SK-MEL-5 (cell line): Measurements from ENCODE around the gene PDF. TPM values are rescaled to one million over a fixed set of nuclear protein-coding genes. Genes with fewer than 3 reads are reported as not detected.
"Not testable (repeated sequence)": the region's sequence is repeated elsewhere in the genome, so short reads cannot be mapped to it uniquely, and the experiment has no call there.

Source experiments
- DNase-seq: peaks from one replicate; pipeline ENCODE4 v3.0.0-alpha.2; 2016; ENCODE audit warnings: low read depth, low spot score
- in situ Hi-C: cut with HindIII; loops from 2 replicates; pipeline ENCODE4 v1.10.0; 2016; ENCODE audit warnings: low sequenced_read_pairs, high pct_unique_total_duplicates, low pct_unique_long_range_greater_than_20kb
- polyA plus RNA-seq, 2 experiments: library from polyadenylated mRNA; depleted of rRNA; stranded (reverse); fragments of >200 nt; gene quantifications; 2 replicates each; pipeline ENCODE4 v1.2.3, GENCODE V29; 2015
- total RNA-seq: library from RNA; depleted of rRNA; stranded (reverse); fragments of >200 nt; shearing (Covaris generic); gene quantifications from 2 replicates; pipeline ENCODE4 v1.2.3, GENCODE V29; 2014; rRNA removed

PDF gene, protein sequence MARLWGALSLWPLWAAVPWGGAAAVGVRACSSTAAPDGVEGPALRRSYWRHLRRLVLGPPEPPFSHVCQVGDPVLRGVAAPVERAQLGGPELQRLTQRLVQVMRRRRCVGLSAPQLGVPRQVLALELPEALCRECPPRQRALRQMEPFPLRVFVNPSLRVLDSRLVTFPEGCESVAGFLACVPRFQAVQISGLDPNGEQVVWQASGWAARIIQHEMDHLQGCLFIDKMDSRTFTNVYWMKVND
- total RNA-seq, result 31.9 and 39.2 TPM in 2 replicates
- polyA plus RNA-seq (2015; cell fraction: cytosol; rRNA removed), result 23.7 and 35.6 TPM in 2 replicates
- 8.7 and 15.2 TPM in 2 replicates for polyA plus RNA-seq (2015; cell fraction: nucleus; rRNA removed)

DNA sequence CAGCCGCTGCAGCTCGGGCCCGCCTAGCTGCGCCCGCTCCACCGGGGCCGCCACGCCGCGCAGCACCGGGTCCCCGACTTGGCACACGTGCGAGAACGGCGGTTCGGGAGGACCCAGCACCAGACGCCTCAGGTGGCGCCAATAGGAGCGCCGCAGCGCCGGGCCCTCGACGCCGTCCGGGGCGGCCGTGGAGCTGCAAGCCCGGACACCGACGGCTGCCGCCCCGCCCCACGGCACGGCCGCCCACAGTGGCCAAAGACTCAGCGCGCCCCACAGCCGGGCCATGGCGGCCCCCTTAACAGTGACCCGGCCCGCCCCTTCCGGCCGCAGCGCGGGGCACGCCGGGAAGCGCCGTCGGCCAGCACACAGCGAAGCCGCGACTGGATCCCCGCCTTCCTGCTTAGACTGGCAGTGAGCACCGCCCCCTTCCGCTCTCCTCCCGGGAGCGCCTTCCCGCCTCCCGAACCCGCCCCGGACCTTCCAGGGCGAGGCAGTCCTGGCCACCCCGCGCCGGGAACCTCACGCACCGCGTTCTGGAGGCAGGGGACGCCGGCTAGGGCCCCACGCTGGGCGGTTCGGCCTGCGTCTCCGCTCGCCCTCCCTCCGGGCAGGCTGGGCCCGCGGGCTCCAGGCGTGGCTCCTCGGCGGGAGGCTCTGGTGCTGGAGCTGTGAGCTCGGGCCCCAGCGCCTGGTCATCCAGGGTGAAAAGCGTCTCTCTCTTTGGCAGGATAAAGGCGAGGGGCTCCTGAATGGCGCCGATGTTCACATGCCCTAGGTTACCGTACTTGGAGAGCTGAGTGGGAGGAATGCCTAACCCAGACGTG lies at the start of gene PDF:
Gene PDF, minus strand, starts transcription at position 303 of the 824 bp plus-strand sequence. Its CDS starts 18 bp downstream, at position 285.
- in situ Hi-C loops, result no loop called here
- peak; percentile 89 for DNase-seq

DNA sequence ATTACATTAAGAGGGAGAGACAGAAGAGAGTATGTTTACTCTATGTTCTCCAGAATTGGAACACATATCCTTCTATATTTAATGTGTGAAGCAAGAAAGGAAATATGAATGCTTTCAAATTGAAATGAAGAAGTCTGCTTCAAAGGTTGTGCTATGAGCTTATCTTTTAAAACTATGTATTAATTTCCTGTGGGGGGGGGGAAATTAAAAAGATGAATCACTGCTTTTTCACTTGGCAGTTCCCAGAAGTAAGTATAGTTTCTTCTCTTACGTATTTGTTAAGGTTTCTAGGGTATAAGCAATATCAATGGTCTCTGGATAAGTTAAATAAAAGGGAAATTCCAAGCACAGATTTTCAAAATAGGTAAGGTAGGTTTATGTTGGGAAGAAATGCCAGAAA lies 48.4 kb upstream of the PDF start:
- in situ Hi-C loops, result no loop called here
- no peak for DNase-seq

- in situ Hi-C loops, result no loop called here
- DNase-seq, result no peak
These were observed 47.6 kb upstream of the PDF start for GRCh38 chr16:69378036-69378435.

- in situ Hi-C loops, result no loop called here
- DNase-seq, result no peak
These were observed 46.1 kb upstream of the PDF start for GRCh38 chr16:69376393-69377059.

GRCh38 chr16:69373019-69373418 lies 42.6 kb upstream of the PDF start:
- in situ Hi-C loops, result no loop called here
- DNase-seq, result no peak

DNA sequence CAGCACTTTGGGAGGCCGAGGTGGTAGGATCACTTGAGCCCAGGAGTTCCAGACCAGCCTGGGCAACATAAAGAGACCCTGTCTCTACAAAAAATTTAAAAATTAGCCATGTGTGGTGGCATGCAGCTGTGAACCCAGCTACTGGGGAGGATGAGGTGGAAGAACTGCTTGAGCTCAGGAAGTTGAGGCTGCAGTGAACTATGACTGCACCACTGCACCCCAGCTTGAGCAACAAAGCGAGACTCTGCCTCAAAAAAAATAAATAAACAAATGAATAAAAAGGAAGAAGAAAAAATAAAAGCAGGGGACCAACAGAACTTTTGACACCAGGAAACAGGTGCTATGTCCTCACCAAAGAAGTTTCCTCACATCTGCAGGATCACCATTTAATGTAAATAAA lies 41.2 kb upstream of the PDF start:
- no peak for DNase-seq
- in situ Hi-C loops, result no loop called here

DNA sequence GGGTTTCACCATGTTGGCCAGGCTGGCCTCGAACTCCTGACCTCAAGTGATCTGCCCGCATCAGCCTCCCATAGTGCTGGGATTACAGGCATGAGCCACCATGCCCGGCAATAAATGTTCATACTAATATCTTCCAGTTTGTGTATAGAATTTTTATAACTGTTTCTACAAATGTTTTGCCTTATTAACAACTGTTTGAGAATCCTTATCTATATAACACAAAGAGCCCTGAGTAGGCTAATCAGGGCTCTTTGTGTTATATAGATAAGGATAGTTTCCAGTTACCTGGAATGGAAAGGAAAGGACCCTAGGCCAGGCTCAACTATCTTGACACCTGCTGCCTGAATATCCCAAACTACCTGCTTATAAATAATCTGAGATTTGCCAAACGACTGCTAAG lies 38.5 kb upstream of the PDF start:
- in situ Hi-C loops, result no loop called here
- DNase-seq, result no peak

DNA sequence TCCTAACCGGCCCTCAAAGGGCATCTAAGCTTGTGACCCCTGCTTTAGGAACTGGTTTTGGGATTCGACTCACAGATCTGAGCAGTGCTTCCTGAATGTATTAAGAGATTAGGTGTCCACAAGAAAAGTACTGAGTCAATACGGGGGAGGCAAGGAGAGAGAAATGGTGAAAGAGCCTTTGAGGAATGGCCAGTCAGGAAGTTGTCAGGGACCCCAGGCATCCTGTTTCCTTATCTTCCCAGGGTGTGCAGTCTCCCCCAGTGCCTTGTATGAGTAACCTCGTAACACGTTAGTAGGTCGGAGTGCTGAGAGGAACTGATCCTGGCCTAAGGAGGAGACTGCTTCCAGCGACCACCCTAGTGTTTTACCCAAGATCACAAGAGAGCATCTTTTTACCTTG lies 37.6 kb upstream of the PDF start:
- in situ Hi-C loops, result no loop called here
- DNase-seq, result no peak

DNA sequence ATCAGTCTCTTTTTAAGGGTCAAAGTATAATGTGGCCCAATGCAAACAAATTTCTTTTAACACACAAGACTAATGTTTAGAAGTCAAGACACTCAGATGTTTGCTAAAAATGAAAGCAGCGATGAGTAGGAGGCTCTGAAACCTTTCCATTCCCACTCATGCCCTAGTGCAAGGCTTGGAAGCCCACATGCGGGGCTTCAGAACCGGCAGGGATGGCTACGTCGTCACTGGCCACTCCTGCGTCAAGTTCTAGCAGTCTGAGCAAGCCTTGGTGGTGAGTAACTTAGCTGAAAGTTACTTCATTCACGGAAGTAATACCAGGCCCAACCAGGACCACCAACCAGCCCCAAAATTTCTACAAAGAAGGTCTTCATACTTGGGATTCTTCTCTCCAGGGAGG lies 36.0 kb upstream of the PDF start:
- DNase-seq, result no peak
- in situ Hi-C loops, result no loop called here

GRCh38 chr16:69365901-69366300 lies 35.5 kb upstream of the PDF start:
- no peak for DNase-seq
- in situ Hi-C loops, result no loop called here

- in situ Hi-C loops, result no loop called here
- no peak for DNase-seq
These were observed 33.7 kb upstream of the PDF start for GRCh38 chr16:69364088-69364487.

DNA sequence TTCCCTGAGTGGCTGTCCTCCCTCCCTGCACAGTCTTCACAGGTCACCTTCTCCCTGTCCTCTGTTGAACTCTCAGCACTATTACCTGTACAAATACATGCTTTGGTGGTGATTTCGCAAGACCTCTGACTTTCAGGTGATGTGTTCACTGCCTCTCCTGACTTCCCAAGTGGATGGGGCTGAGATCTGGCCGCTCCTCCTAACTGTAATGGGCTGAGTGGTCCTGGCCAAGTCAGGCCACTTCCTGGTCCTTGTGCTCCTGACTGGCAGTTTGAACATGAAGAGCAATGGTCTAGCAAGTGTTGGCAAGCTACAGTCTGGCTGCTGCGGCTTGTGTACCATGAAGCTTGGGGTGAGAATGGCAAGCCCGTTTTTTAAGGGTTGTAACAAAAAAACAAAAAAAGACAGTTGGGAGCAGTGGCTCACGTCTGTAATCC lies 32.9 kb upstream of the PDF start:
- in situ Hi-C loops, result no loop called here
- no peak for DNase-seq

DNA sequence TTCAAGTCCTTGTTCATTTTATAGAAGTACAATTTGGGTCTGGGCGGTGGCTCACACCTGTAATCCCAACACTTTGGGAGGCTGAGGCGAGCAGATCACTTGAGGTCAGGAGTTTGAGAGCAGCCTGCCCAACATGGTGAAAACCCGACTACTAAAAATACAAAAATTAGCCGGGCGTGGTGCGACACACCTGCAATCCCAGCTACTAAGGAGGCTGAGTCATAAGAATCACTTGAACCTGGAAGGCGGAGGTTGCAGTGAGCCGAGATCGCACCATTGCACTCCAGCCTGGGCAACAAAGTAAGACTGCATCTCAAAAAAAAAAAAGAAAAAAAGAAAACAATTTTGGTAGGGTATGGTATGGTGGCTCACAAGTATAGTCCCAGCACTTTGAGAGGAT lies 29.7 kb upstream of the PDF start:
- DNase-seq, in situ Hi-C loops: not testable (repeated sequence)

DNA sequence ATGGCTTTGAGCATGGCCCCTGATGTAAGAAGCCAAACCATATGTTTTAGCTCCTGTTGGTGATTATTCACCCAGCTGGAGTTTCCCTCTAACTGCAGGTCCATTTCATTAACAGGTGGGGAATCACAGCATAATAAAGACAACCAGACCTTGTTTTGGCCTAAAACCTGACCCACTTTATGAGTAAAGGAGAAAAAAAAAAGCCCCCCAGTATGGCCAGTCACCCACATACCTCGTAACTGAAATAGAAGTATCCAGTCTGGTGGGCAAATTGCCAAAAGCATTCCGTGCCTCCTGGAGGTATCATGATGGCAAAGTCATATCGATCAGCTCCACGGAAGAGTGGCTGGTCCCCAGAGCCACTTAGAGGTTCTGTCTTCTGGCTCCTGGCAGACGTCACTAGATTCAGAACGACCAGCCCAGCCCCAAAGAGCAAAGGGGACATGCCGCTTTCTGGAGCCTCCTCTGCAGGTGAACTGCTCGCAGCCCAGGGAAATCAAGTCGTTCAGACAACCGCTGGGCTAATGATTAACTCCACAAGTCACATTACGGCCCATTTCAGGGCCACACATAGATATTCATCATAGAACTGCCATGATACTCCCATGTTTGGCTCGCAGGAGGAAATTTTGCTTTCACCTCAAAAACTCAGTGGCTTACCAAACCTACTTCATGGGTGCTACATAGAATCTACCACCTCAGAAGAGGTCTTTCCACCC lies 21.1 kb upstream of the PDF start, which contains the start of gene TMED6:
Gene TMED6, minus strand, starts transcription at position 478 of the 719 bp plus-strand sequence. Its CDS starts 33 bp downstream, at position 445.
- no peak for DNase-seq
- in situ Hi-C loops, result no loop called here

- DNase-seq, result no peak
- in situ Hi-C loops, result no loop called here
These were observed 20.2 kb upstream of the PDF start for GRCh38 chr16:69350536-69351133.

GRCh38 chr16:69349536-69349935 lies 19.1 kb upstream of the PDF start:
- DNase-seq, result peak; percentile 64
- in situ Hi-C loops, result no loop called here

GRCh38 chr16:69348222-69348621 lies 17.8 kb upstream of the PDF start:
- in situ Hi-C loops, result no loop called here
- DNase-seq, result no peak
